ENCODE results near the gene PAPPA. TPM values are rescaled to one million over a fixed set of nuclear protein-coding genes. Genes with fewer than 3 reads are reported as not detected.

Gene PAPPA
- total and polyA plus RNA-seq, 2 of the 8 experiments (the other 6 are each of a cell fraction or from before 2014, with no cell fraction given): 0.18 to 0.63 TPM

- Histone ChIP-seq H3K79me1 (ENCODE audit: low read depth, low read length) (no peaks in the 10 kb centered on the region), H3K4me3 (ENCODE audit: extremely low read depth in 1 of 4, insufficient read depth in 2 of 4, low read depth in 3 of 4, low read length in 4 of 4) (no peak overlapping the region), H2BK12ac (ENCODE audit: low read depth, low read length) (no peak overlapping the region), H3K9me3 (ENCODE audit: insufficient read depth in 2 of 2, low read depth in 1 of 2, low read length in 1 of 2) (no peaks in the 10 kb centered on the region), H3K27ac (ENCODE audit: low read depth, low read length) (no peak overlapping the region), H3K23me2 (ENCODE audit: low read depth, low read length) (no peaks in the 10 kb centered on the region; the same call in 1 of the 2 replicates), H3K4ac (replicated peaks; ENCODE audit: insufficient read length, low read depth, low read length) (no peak overlapping the region), H3K27me3 (replicated peaks in 1 of 4; ENCODE audit: control insufficient read depth in 3 of 4, extremely low read depth in 1 of 4, insufficient read depth in 3 of 4, low read length in 3 of 4) (no peaks in the 10 kb centered on the region), H2BK20ac (ENCODE audit: low read length) (no peak overlapping the region), H4K5ac (ENCODE audit: insufficient read length, low read depth, low read length) (no peak overlapping the region), H3K36me3 (ENCODE audit: control insufficient read depth in 2 of 4, insufficient read depth in 4 of 4, low read length in 3 of 4) (no peaks in the 10 kb centered on the region; a peak in 1 of 8 replicates), H3K79me2 (ENCODE audit: control insufficient read depth in 1 of 2, insufficient read depth in 2 of 2, low read length in 2 of 2) (no peaks in the 10 kb centered on the region), H2AFZ (ENCODE audit: low read length) (no peak overlapping the region), H3K4me1 (replicated peaks in 1 of 4; ENCODE audit: control insufficient read depth in 3 of 4, insufficient read depth in 4 of 4, low read length in 3 of 4) (no peaks in the 10 kb centered on the region), H2BK120ac (replicated peaks; ENCODE audit: low read depth, low read length) (no peak overlapping the region), H2BK15ac (ENCODE audit: low read length) (no peak overlapping the region), H3K18ac (ENCODE audit: extremely low read depth, low read length) (no peak overlapping the region), H4K8ac (ENCODE audit: extremely low read depth, insufficient read depth, low read length) (no peak overlapping the region), H3K9ac (replicated peaks in 1 of 4; ENCODE audit: extremely low read depth in 1 of 4, low read depth in 3 of 4, low read length in 3 of 4) (no peak overlapping the region), H2AK5ac (ENCODE audit: low read depth, low read length) (no peak overlapping the region), H4K20me1 (replicated peaks in 1 of 2; ENCODE audit: control insufficient read depth in 1 of 2, insufficient read depth in 2 of 2, low read length in 2 of 2) (no peaks in the 10 kb centered on the region), H3K23ac (ENCODE audit: insufficient read length) (no peak overlapping the region), H3K4me2 (ENCODE audit: insufficient read depth in 1 of 2, low read depth in 2 of 2, low read length in 2 of 2) (no peak overlapping the region), H3K14ac (ENCODE audit: insufficient read length) (no peak overlapping the region), H3K56ac (replicated peaks; ENCODE audit: insufficient read length, low read depth, low read length) (no peak overlapping the region), H4K91ac (replicated peaks; ENCODE audit: insufficient read length, low read length) (no peak overlapping the region), H2BK5ac (ENCODE audit: low read depth, low read length) (no peak overlapping the region)
- FAIRE-seq (no peak), DNase-seq (ENCODE audit: low read depth in 1 of 2, low spot score in 2 of 2) (no peak)
- ChIA-PET CTCF (ENCODE audit: partially characterized antibody) (interaction anchor here (1.2 to 2.8 kb wide), 3 partner anchors 14 to 17 kb away, joined by 3 to 10 read pairs (median 3); no protein-coding TSS in a partner anchor), POLR2A (ENCODE audit: partially characterized antibody) (no interaction called here)
- WGBS, 2 experiments (ENCODE audit: extremely low coverage in 1 of 2, insufficient coverage in 1 of 2, insufficient read length in 1 of 2, insufficient replicate concordance in 2 of 2, low coverage in 1 of 2, low lambda C conversion rate in 2 of 2, missing lambda C conversion rate in 1 of 2): 67% methylated on average over 4 of the region's 4 CpGs; no CpG with 5 or more reads in 1 of the 2 experiments
- no peak for TF ChIP-seq E2F6 (IDR thresholded peaks at IDR 0.05)
- TF ChIP-seq MAX (IDR thresholded peaks at IDR 0.05): no peak
- no peak for TF ChIP-seq CBX5 (IDR thresholded peaks at IDR 0.05; ENCODE audit: low read depth, low read length)
- no peak for TF ChIP-seq SAP30 (IDR thresholded peaks at IDR 0.05; ENCODE audit: insufficient read depth, insufficient replicate concordance, low read length)
- TF ChIP-seq ATF3 (IDR thresholded peaks at IDR 0.05; ENCODE audit: insufficient read depth, low read depth, low read length): no peak
- TF ChIP-seq POU5F1 (IDR thresholded peaks at IDR 0.05; ENCODE audit: low read depth, low read length): no peak
- no peak for TF ChIP-seq TAF7 (optimal IDR thresholded peaks at IDR 0.05; ENCODE audit: borderline replicate concordance, low read depth, low read length)
- no peak for TF ChIP-seq CHD1 (IDR thresholded peaks at IDR 0.05; ENCODE audit: low read depth, low read length)
- no peak for TF ChIP-seq HDAC2 (IDR thresholded peaks at IDR 0.05; ENCODE audit: borderline replicate concordance in 1 of 2, low read depth in 2 of 2, low read length in 2 of 2)
- no peak for TF ChIP-seq TAF1 (IDR thresholded peaks at IDR 0.05; ENCODE audit: low read depth, low read length)
- no peak for TF ChIP-seq TCF12 (IDR thresholded peaks at IDR 0.05; ENCODE audit: low read depth, low read length)
- TF ChIP-seq SIN3A (conservative IDR thresholded peaks at IDR 0.05 in 1 of 2, IDR thresholded peaks at IDR 0.05 in 1 of 2; ENCODE audit: low read depth in 1 of 2, low read length in 2 of 2): no peak
Measured at GRCh38 chr9:116435706-116436105, 282.1 kb downstream of the PAPPA start.

Measured in H1 (cell line).